Measurements from ENCODE around the gene CCDC150. TPM values are rescaled to one million over a fixed set of nuclear protein-coding genes. Genes with fewer than 3 reads are reported as not detected.
"Not testable (repeated sequence)": the region's sequence is repeated elsewhere in the genome, so short reads cannot be mapped to it uniquely, and the experiment has no call there.

The CCDC150 gene
- total RNA-seq, 1 donor from 2014 or later: 69.4 TPM

DNA sequence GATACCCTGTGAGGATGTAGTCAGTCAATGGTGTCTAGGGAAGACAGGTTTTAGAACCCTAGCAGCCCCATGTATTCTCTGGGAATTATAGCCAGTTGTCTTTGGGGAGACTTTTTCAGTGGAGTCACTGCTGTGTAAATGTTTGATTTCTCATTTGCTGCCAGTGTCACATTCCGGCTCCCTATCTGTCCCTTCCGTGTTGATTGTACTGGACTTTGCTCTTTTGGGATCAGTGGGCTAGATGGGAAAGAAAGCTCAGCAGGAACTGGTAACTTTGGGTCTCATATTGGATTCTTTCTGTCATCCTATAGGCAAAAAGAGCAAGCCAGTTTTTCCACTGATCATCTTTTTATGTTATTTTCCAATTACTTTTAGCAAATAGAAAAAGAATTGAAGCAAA lies 89.9 kb downstream of the CCDC150 start:
- H3F3A ChIP-seq (ENCODE audit: low read depth): peaks cover 20% of the 10 kb centered on the region
- no peaks in the 10 kb centered on the region for H4K20me1 ChIP-seq (ENCODE audit: low read depth)
- Mint-ChIP-seq H3K27ac (no peak overlapping the region), H3K27me3 (ENCODE audit: insufficient read depth, low read depth) (no peaks in the 10 kb centered on the region), H3K4me1 (no peaks in the 10 kb centered on the region), H3K36me3 (peaks cover 24% of the 10 kb centered on the region), H3K9me3 (no peaks in the 10 kb centered on the region), H3K4me3 (no peak overlapping the region)
- H3K9ac ChIP-seq: no peak overlapping the region
- H3K36me3 ChIP-seq: peaks cover 12% of the 10 kb centered on the region
- no peak overlapping the region for H3K4me3 ChIP-seq
- no peak overlapping the region for H2AFZ ChIP-seq (replicated peaks)
- no peak overlapping the region for H3K4me2 ChIP-seq
- TF ChIP-seq EZH2phosphoT487 (IDR thresholded peaks at IDR 0.05): no peak
- TF ChIP-seq EZH2 (IDR thresholded peaks at IDR 0.05): no peak
- no peak for TF ChIP-seq CTCF (IDR thresholded peaks at IDR 0.05)
- peaks cover 23% of the 10 kb centered on the region for H3K4me1 ChIP-seq
- H3K27ac ChIP-seq: no peak overlapping the region
- H3K79me2 ChIP-seq (ENCODE audit: low read depth): no peaks in the 10 kb centered on the region
- DNase-seq (ENCODE audit: low spot score): no peak
- H3K9me3 ChIP-seq (ENCODE audit: low read depth): no peaks in the 10 kb centered on the region
- H3K27me3 ChIP-seq: no peaks in the 10 kb centered on the region

DNA sequence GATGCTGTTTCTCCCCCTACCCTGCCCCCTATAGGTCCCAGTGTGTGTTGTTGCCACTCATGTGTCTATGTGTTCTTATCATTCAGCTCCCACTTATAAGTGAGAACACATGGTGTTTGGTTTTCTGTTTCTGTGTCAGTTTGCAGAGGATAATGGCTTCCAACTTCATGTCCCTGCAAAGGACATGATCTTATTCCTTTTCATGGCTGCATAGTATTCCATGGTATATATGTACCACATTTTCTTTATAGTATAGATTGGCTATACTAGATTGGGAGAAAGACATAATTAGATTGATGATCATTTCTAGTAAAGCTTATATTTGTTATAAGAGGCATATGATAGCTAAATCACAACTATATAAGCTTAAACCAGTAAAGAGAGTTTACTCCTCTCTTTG lies 97.1 kb downstream of the CCDC150 start:
- not testable (repeated sequence) for H3K27me3 Mint-ChIP-seq (ENCODE audit: insufficient read depth, low read depth); H3K27ac Mint-ChIP-seq; H3K4me2 ChIP-seq; H3K4me3 Mint-ChIP-seq; H3K4me1 ChIP-seq; H3K9ac ChIP-seq; H3K36me3 ChIP-seq; DNase-seq (ENCODE audit: low spot score); H3K27ac ChIP-seq; H3F3A ChIP-seq (ENCODE audit: low read depth); H3K9me3 ChIP-seq (ENCODE audit: low read depth); H4K20me1 ChIP-seq (ENCODE audit: low read depth); H3K27me3 ChIP-seq; H3K4me1 Mint-ChIP-seq; H3K79me2 ChIP-seq (ENCODE audit: low read depth); H3K4me3 ChIP-seq; H2AFZ ChIP-seq (replicated peaks)
- Mint-ChIP-seq H3K36me3 (peaks cover 56% of the 10 kb centered on the region), H3K9me3 (peaks cover 23% of the 10 kb centered on the region)

DNA sequence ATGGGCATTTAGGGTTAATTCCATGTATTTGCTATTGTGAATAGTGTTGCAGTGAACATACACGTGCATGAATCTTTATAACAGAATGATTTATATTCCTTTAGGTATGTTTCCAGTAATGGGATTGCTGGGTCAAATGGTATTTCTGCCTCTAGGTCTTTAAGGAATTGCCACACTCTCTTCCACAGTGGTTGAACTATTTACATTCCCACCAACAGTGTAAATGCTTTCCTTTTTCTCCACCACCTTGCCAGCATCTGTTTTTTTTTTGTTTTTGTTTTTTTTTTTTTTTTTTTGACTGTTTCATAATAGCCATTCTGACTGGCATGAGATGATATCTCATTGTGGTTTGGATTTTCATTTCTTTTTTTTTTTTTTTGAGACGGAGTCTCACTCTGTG lies 97.5 kb downstream of the CCDC150 start:
- H3K79me2 ChIP-seq (ENCODE audit: low read depth): no peaks in the 10 kb centered on the region
- peaks cover 58% of the 10 kb centered on the region for H3K36me3 Mint-ChIP-seq
- no peak overlapping the region for H3K27ac ChIP-seq
- H3K9me3 ChIP-seq (ENCODE audit: low read depth): no peaks in the 10 kb centered on the region
- no peak overlapping the region for H2AFZ ChIP-seq (replicated peaks)
- no peaks in the 10 kb centered on the region for H3K27me3 Mint-ChIP-seq (ENCODE audit: insufficient read depth, low read depth)
- H3K4me3 Mint-ChIP-seq: no peak overlapping the region
- H3K4me1 ChIP-seq: peaks cover 2% of the 10 kb centered on the region
- H3K27me3 ChIP-seq: no peaks in the 10 kb centered on the region
- no peak overlapping the region for H3K4me2 ChIP-seq
- TF ChIP-seq CTCF (IDR thresholded peaks at IDR 0.05) (no peak), EZH2 (IDR thresholded peaks at IDR 0.05) (no peak), EZH2phosphoT487 (IDR thresholded peaks at IDR 0.05) (no peak)
- peaks cover 25% of the 10 kb centered on the region for H3K9me3 Mint-ChIP-seq
- no peak overlapping the region for H3K4me3 ChIP-seq
- no peak overlapping the region for H3K27ac Mint-ChIP-seq
- H3K4me1 Mint-ChIP-seq: no peaks in the 10 kb centered on the region
- H3F3A ChIP-seq (ENCODE audit: low read depth): no peaks in the 10 kb centered on the region
- no peaks in the 10 kb centered on the region for H3K36me3 ChIP-seq
- no peak overlapping the region for H3K9ac ChIP-seq
- no peak for DNase-seq (ENCODE audit: low spot score)
- no peaks in the 10 kb centered on the region for H4K20me1 ChIP-seq (ENCODE audit: low read depth)

- Histone ChIP-seq H3K79me2 (ENCODE audit: low read depth) (no peaks in the 10 kb centered on the region), H2AFZ (replicated peaks) (no peak overlapping the region), H3K9ac (no peak overlapping the region), H3K4me1 (peaks cover 13% of the 10 kb centered on the region), H3K4me3 (no peak overlapping the region), H3F3A (ENCODE audit: low read depth) (no peaks in the 10 kb centered on the region), H4K20me1 (ENCODE audit: low read depth) (no peaks in the 10 kb centered on the region), H3K27ac (no peak overlapping the region), H3K4me2 (no peak overlapping the region), H3K9me3 (ENCODE audit: low read depth) (no peaks in the 10 kb centered on the region), H3K36me3 (no peaks in the 10 kb centered on the region), H3K27me3 (no peaks in the 10 kb centered on the region)
- no peak for DNase-seq (ENCODE audit: low spot score)
- Mint-ChIP-seq H3K27ac (no peak overlapping the region), H3K4me1 (no peaks in the 10 kb centered on the region), H3K36me3 (peaks cover 46% of the 10 kb centered on the region), H3K4me3 (no peak overlapping the region), H3K27me3 (ENCODE audit: insufficient read depth, low read depth) (no peaks in the 10 kb centered on the region), H3K9me3 (peaks cover 26% of the 10 kb centered on the region)
- TF ChIP-seq EZH2 (IDR thresholded peaks at IDR 0.05) (no peak), CTCF (IDR thresholded peaks at IDR 0.05) (no peak), EZH2phosphoT487 (IDR thresholded peaks at IDR 0.05) (no peak)
Measured at GRCh38 chr2:196739031-196739430, 99.5 kb downstream of the CCDC150 start.

Data from neural progenitor cell (in vitro differentiated cells).